SK-N-SH treated with all-trans-retinoic acid at 6 μM for 48 hours (cell line): ENCODE measurements around the gene ARHGEF33.

Source experiments
- ATAC-seq: fragments of 200-7000 bp; cut with Tn5 transposase; 3 replicates; pipeline ENCODE4 v1.9.1; 2020; ENCODE audit warnings: mild to moderate bottlenecking, moderate library complexity
- CREB5 ChIP-seq: fragments of 250-450 bp; sonication (Bioruptor Pico); IDR thresholded peaks from 2 replicates; pipeline ENCODE4 v1.5.1; 2020; ENCODE audit warnings: low read depth, mild to moderate bottlenecking, moderate library complexity
- ISL1 ChIP-seq: fragments of 250-450 bp; sonication (Bioruptor Pico); IDR thresholded peaks from 2 replicates; pipeline ENCODE4 v2.1.2; 2022; ENCODE audit warnings: mild to moderate bottlenecking, moderate library complexity

ARHGEF33 gene

GRCh38 chr2:39024833-39025232 is 135.2 kb downstream of the ARHGEF33 start:
- TF ChIP-seq ISL1 (CRISPR knock-in tag) (peak; percentile 60), CREB5 (CRISPR knock-in tag) (no peak)
- peak; percentile 33 for ATAC-seq
